IPS-11a (cell line): ENCODE results near the gene FBXL14.
A peak's percentile ranks its signal among the peaks of the same experiment; 100 is the strongest.

Experiments used
- H3K4me3 ChIP-seq: one replicate; pipeline ENCODE4 v1.5.1; 2013; ENCODE audit warnings: low read depth, low read length, control low read depth

Gene FBXL14

GRCh38 chr12:1594261-1595025, at the start of gene FBXL14:
FBXL14 (minus strand) TSS chr12:1594581; CDS start chr12:1594066, 515 bp downstream.
- peak within 1 kb of the TSS; percentile 59 for H3K4me3 ChIP-seq

- no peak overlapping the region for H3K4me3 ChIP-seq
Observed at GRCh38 chr12:1643905-1644533, 49.6 kb upstream of the FBXL14 start.

GRCh38 chr12:1643043-1643442, 48.7 kb upstream of the FBXL14 start:
- no peak overlapping the region for H3K4me3 ChIP-seq

- no peak overlapping the region for H3K4me3 ChIP-seq
Observed at GRCh38 chr12:1642513-1642912, 48.1 kb upstream of the FBXL14 start.

- H3K4me3 ChIP-seq = no peak overlapping the region
Observed at GRCh38 chr12:1640328-1641234, 46.2 kb upstream of the FBXL14 start.

GRCh38 chr12:1639538-1639937, 45.2 kb upstream of the FBXL14 start:
- no peak overlapping the region for H3K4me3 ChIP-seq

GRCh38 chr12:1638203-1638602, 43.8 kb upstream of the FBXL14 start:
- H3K4me3 ChIP-seq = no peak overlapping the region

GRCh38 chr12:1635301-1636095, 41.1 kb upstream of the FBXL14 start:
- no peak overlapping the region for H3K4me3 ChIP-seq

- H3K4me3 ChIP-seq = no peak overlapping the region
Observed at GRCh38 chr12:1634590-1635191, 40.3 kb upstream of the FBXL14 start.

- no peak overlapping the region for H3K4me3 ChIP-seq
Observed at GRCh38 chr12:1634149-1634548, 39.8 kb upstream of the FBXL14 start.

GRCh38 chr12:1633459-1633858, 39.1 kb upstream of the FBXL14 start:
- H3K4me3 ChIP-seq = no peak overlapping the region

- no peak overlapping the region for H3K4me3 ChIP-seq
Observed at GRCh38 chr12:1632702-1633101, 38.3 kb upstream of the FBXL14 start.

- H3K4me3 ChIP-seq = peak overlapping the region; percentile 34
Observed at GRCh38 chr12:1630827-1631591, 36.6 kb upstream of the FBXL14 start.

- peak overlapping the region; percentile 34 for H3K4me3 ChIP-seq
Observed at GRCh38 chr12:1630133-1630826, 35.9 kb upstream of the FBXL14 start.

GRCh38 chr12:1629338-1630132, 35.2 kb upstream of the FBXL14 start:
- peak overlapping the region; percentile 34 for H3K4me3 ChIP-seq

- H3K4me3 ChIP-seq = peak within 1 kb of the TSS; percentile 34
Observed at GRCh38 chr12:1628666-1629337, 34.4 kb upstream of the FBXL14 start, which contains the start of gene WNT5B. WNT5B (plus strand) TSS chr12:1629231; CDS start chr12:1631355, 2,124 bp downstream.

- H3K4me3 ChIP-seq = no peak overlapping the region
Observed at GRCh38 chr12:1622406-1622805, 28.0 kb upstream of the FBXL14 start.
